Stomach (tissue), 9 donors: ENCODE measurements around the gene DCDC1. TPM values are rescaled to one million over a fixed set of nuclear protein-coding genes. Genes with fewer than 3 reads are reported as not detected.
"Not testable (repeated sequence)": the region's sequence is repeated elsewhere in the genome, so short reads cannot be mapped to it uniquely, and the experiment has no call there.

ENCODE experiments used
- DNase-seq, 2 donors: peaks; one replicate each; pipeline versions ENCODE4 v3.0.0 to v3.0.0-alpha.2; 2013 to 2019
- H3K27ac ChIP-seq, 5 donors: fragments of 200-600 bp in 4 of 5; sonication (generic) in 4 of 5; one replicate each; pipeline ENCODE4 v1.5.1; 2013 to 2019; ENCODE audit warnings: mild to moderate bottlenecking in 1 of 5, moderate library complexity in 1 of 5
- H3K27me3 ChIP-seq, 3 donors: fragments of 200-600 bp; sonication (generic); one replicate each; pipeline ENCODE4 v1.5.1; 2017 to 2019; ENCODE audit warnings: mixed run types in 1 of 3
- H3K36me3 ChIP-seq, 4 donors: fragments of 200-600 bp; sonication (generic); 1 replicate in 3 of 4; 2 replicates in 1 of 4; pipeline ENCODE4 v1.5.1; 2016 to 2019
- H3K4me1 ChIP-seq, 4 donors: fragments of 200-600 bp; sonication (generic); one replicate each; pipeline ENCODE4 v1.5.1; 2016 to 2019
- H3K4me3 ChIP-seq, 4 donors: fragments of 200-600 bp; sonication (generic) in 3 of 4; one replicate each; pipeline ENCODE4 v1.5.1; 2016 to 2019; ENCODE audit warnings: mild to moderate bottlenecking in 1 of 4
- H3K9me3 ChIP-seq, 4 donors: fragments of 200-600 bp; sonication (generic); one replicate each; pipeline ENCODE4 v1.5.1; 2016 to 2019
- EP300 ChIP-seq: sonication (generic); formaldehyde crosslinking; IDR thresholded peaks from one replicate; pipeline ENCODE4 v1.6.1; 2017; ENCODE audit warnings: antibody characterized with exemption
- POLR2A ChIP-seq, 4 donors: fragments of 450-650 bp; IDR thresholded peaks; one replicate each; pipeline ENCODE4 v1.6.1; 2016; ENCODE audit warnings: antibody characterized with exemption in 4 of 4, control low read depth in 2 of 4, mild to moderate bottlenecking in 1 of 4, moderate library complexity in 1 of 4
- POLR2AphosphoS5 ChIP-seq, 3 donors: sonication (generic); formaldehyde crosslinking; IDR thresholded peaks; one replicate each; pipeline ENCODE4 v1.6.1; 2016; ENCODE audit warnings: antibody characterized with exemption in 3 of 3
- WGBS, 5 donors: extraction: QIAGEN DNeasy Blood & Tissue Kit in 3 of 5; methylation state at CpG; one replicate each; pipeline versions ENCODE4 v1.1.5 to v1.1.7; 2013 to 2018; 5-methylcytosine and 5-hydroxymethylcytosine counted together
- intact Hi-C: fragments of 100-400 bp; cut with DNase I; formaldehyde crosslinking; loops from one replicate; pipeline ENCODE4 v1.15.1; 2023; ENCODE audit warnings: low total_unique reads
- polyA plus RNA-seq, 3 donors: library from polyadenylated mRNA; stranded (reverse); fragments of 200-250 nt; gene quantifications; one replicate each; pipeline ENCODE4 v1.2.3, GENCODE V29; 2013
- total RNA-seq, 5 donors: library from RNA; depleted of rRNA; stranded (reverse); fragments of >200 nt; gene quantifications; one replicate each; pipeline versions ENCODE4 v1.1.0 to v1.2.3, GENCODE V29; 2014 to 2016
- TF ChIP-seq, protein P1 (sequence below), 7 experiments: fragments of 450-650 bp in 4 of 7; fragments of 200-600 bp in 3 of 7; sonication (generic) in 3 of 7; IDR thresholded peaks; one replicate each; pipeline ENCODE4 v1.5.1; 2016 to 2019; ENCODE audit warnings: antibody characterized with exemption in 7 of 7, control low read depth in 2 of 7, mild to moderate bottlenecking in 1 of 7
- donor health status: healthy with polysubstance abuse.
- donor health status: Bipolar disorder and iron deficiency.
- donor health status: healthy.

Gene DCDC1
- total and polyA plus RNA-seq, 8 donors: 0.45 to 0.55 TPM; not detected in 6

DNA sequence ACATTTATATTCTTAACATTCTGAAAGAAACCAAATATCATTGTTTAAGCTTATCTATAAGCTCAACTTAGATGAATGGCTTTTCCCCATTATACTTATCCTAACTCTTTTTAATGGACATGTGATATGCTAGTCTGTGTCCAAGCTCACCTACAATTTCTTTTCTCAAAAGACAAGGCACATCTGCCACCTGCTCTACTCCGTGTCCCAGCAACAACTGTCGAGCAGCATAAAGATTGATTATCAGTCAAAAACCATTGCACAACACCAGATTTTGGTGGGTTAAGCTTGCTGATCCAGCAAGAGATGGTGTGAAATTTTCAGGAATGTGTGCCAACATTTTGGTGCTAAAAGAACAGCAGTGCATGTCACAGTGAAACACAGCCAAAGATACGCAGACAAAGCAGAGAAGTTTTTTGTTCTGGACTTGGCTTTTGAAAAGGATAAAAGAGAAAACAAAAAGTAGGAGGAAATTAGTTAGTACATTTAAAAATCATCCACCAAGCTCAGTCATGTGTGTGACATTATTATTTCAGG lies 65.8 kb downstream of the DCDC1 start:
- intact Hi-C loops: no loop called here
- WGBS, 5 donors: 46 to 65% (median 59%) methylated on average over 3 of the region's 3 CpGs
- peak in 1 of 2 donors; percentile 25 for DNase-seq

DNA sequence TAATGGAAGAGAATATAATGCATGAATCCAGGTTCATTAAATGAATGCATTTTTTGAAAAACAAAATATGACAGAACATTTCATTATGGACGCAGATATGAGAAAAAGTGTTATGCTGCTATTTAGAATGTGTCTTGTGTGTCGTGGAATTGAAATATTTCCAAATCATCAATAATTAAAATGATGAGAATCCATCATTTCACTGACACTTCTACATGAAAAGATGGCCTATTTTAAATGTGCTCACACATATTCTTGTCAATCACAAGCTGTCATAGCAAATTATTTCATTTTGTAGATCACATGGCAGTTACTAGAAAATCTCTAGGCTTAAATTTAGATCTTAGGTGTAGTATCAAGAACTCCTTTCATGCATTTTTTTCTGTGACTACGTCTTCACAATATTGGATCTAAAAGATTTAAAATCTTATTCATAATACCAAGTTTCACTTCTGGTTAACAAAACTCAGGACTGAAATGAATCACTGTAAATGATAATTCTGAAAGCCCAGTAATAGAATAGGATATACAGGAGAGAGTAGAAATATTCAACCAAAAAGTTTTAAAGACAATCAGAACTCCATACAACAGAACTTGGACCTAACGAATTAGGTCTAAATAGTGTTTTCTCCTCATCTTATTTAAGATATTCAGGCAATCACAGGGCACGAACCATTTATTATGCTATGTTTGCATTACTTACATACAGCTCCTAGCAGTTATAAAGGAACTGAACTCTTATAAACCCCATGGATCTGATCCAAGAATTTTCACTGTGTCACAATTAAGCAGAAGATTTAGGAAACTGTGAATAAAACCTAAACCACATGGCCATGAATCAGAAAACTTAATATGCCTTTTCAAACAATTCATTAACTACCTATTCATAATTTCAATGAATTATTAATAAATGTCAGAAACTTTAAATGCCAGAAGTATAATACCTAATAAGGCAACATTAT lies 67.7 kb downstream of the DCDC1 start:
- intact Hi-C loops: no loop called here
- no peaks in the 10 kb centered on the region for H3K9me3 ChIP-seq
- WGBS, 5 donors: 65 to 80% (median 69%) methylated on average over 5 of the region's 5 CpGs
- no peak for DNase-seq
- TF ChIP-seq EP300: no peak
- no peak for TF ChIP-seq POLR2AphosphoS5 (IDR thresholded peaks at IDR 0.05)
- TF ChIP-seq POLR2A (IDR thresholded peaks at IDR 0.05): no peak
- no peak overlapping the region for H3K4me3 ChIP-seq
- H3K36me3 ChIP-seq: no peaks in the 10 kb centered on the region
- H3K27ac ChIP-seq: no peak overlapping the region
- no peaks in the 10 kb centered on the region for H3K27me3 ChIP-seq
- no peaks in the 10 kb centered on the region for H3K4me1 ChIP-seq

More for the DNA sequence above, 65.8 kb downstream of the DCDC1 start:
- no peak overlapping the region for H3K27ac ChIP-seq
- no peaks in the 10 kb centered on the region for H3K36me3 ChIP-seq
- no peak for TF ChIP-seq POLR2A (IDR thresholded peaks at IDR 0.05)
- no peak for TF ChIP-seq EP300
- TF ChIP-seq, protein P1, sequence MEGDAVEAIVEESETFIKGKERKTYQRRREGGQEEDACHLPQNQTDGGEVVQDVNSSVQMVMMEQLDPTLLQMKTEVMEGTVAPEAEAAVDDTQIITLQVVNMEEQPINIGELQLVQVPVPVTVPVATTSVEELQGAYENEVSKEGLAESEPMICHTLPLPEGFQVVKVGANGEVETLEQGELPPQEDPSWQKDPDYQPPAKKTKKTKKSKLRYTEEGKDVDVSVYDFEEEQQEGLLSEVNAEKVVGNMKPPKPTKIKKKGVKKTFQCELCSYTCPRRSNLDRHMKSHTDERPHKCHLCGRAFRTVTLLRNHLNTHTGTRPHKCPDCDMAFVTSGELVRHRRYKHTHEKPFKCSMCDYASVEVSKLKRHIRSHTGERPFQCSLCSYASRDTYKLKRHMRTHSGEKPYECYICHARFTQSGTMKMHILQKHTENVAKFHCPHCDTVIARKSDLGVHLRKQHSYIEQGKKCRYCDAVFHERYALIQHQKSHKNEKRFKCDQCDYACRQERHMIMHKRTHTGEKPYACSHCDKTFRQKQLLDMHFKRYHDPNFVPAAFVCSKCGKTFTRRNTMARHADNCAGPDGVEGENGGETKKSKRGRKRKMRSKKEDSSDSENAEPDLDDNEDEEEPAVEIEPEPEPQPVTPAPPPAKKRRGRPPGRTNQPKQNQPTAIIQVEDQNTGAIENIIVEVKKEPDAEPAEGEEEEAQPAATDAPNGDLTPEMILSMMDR (IDR thresholded peaks at IDR 0.05): no peak
- no peak for TF ChIP-seq POLR2AphosphoS5 (IDR thresholded peaks at IDR 0.05)
- H3K4me3 ChIP-seq: no peak overlapping the region
- H3K27me3 ChIP-seq: no peaks in the 10 kb centered on the region
- no peaks in the 10 kb centered on the region for H3K9me3 ChIP-seq
- no peaks in the 10 kb centered on the region for H3K4me1 ChIP-seq

DNA sequence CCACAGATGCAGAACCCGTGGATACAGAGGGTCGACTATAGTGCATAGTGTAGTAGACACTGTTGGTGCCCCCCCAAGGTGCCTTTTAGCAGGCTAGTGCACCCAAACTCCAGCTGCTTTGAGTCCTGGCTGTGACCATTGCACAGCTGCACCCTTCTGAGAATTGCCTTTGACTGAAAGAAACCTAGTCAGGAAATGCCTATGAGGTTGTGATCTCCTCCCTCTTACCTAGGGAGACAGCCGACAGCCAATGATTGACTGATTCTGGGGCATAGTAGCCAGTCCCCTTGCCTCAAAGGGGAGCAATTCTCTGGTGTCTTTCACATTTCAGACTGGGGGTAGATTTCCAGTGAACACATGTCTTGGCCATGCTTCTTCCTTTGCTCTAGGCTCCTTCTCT lies 74.2 kb downstream of the DCDC1 start:
- H3K27ac ChIP-seq: no peak overlapping the region
- no peaks in the 10 kb centered on the region for H3K36me3 ChIP-seq
- H3K9me3 ChIP-seq: no peaks in the 10 kb centered on the region
- no peaks in the 10 kb centered on the region for H3K27me3 ChIP-seq
- WGBS, 5 donors: 71 to 81% (median 75%) methylated on average over 3 of the region's 3 CpGs
- intact Hi-C loops: no loop called here
- H3K4me1 ChIP-seq: no peaks in the 10 kb centered on the region
- H3K4me3 ChIP-seq: no peak overlapping the region
- TF ChIP-seq POLR2A (IDR thresholded peaks at IDR 0.05) (no peak), POLR2AphosphoS5 (IDR thresholded peaks at IDR 0.05) (no peak), EP300 (no peak)
- TF ChIP-seq, protein P1 (IDR thresholded peaks at IDR 0.05): no peak
- no peak for DNase-seq

DNA sequence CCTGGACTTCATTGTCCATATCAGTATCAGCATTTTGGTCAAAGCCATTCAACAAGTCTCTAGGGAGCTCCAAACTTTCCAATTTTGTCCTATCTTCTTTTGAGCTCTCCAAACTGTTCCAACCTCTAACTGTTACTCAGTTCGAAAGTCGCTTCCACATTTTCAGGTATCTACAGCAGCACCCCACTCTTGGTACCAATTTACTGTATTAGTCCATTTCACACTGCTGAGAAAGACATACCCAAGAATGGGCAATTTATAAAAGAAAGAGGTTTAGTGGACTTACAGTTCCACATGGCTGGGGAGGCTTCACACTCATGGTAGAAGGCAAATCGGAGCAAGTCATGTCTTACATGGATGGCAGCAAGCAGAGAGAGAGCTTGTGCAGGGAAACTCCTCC lies 96.0 kb downstream of the DCDC1 start:
- 83 to 96% (median 91%) methylated on average over 3 of the region's 3 CpGs for WGBS, 5 donors
- H3K4me3 ChIP-seq, H3K36me3 ChIP-seq, H3K4me1 ChIP-seq, DNase-seq, H3K27ac ChIP-seq, intact Hi-C loops, H3K27me3 ChIP-seq: not testable (repeated sequence)
- H3K9me3 ChIP-seq: peaks cover 0 to 37% (median 28%) of the 10 kb centered on the region in 4 donors

DNA sequence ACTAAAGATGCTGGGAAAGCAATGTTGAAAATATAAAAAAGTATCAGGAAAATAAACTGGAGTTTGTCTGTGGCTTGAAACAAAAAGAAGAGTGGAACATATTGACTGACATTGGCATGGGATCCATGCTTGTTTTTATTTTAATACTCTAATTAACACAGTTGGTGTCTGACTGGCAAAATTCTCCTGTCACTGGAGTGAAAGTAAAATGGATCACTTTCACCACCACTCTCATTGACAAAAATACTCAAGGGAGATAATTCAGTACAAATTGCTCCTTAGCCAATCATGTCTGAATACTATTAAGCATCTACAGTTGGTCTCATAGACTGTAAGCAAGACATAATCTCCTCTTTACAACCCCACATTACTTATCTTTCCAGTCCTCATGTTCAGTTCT lies 101.8 kb downstream of the DCDC1 start:
- H3K36me3 ChIP-seq: no peaks in the 10 kb centered on the region
- H3K9me3 ChIP-seq: peaks cover 0 to 11% (median 6%) of the 10 kb centered on the region in 4 donors
- no peak for DNase-seq
- no peak overlapping the region for H3K4me3 ChIP-seq
- no peak for TF ChIP-seq POLR2A (IDR thresholded peaks at IDR 0.05)
- no peak for TF ChIP-seq POLR2AphosphoS5 (IDR thresholded peaks at IDR 0.05)
- no peak for TF ChIP-seq EP300
- TF ChIP-seq, protein P1 (IDR thresholded peaks at IDR 0.05): no peak
- no peak overlapping the region for H3K27ac ChIP-seq
- intact Hi-C loops: no loop called here
- no peaks in the 10 kb centered on the region for H3K27me3 ChIP-seq
- no peaks in the 10 kb centered on the region for H3K4me1 ChIP-seq
